ENCODE results near the gene PRKN. TPM values are rescaled to one million over a fixed set of nuclear protein-coding genes. Genes with fewer than 3 reads are reported as not detected.

The PRKN gene
- total RNA-seq, 1 donor from 2014 or later, result 2.6 TPM

- Histone ChIP-seq H3K4me3 (no peak overlapping the region), H3K27ac (no peak overlapping the region), H3K27me3 (no peaks in the 10 kb centered on the region), H3K36me3 (no peaks in the 10 kb centered on the region), H3K9me3 (no peaks in the 10 kb centered on the region), H3K4me1 (no peaks in the 10 kb centered on the region)
- no peak for DNase-seq (ENCODE audit: low spot score in 2 of 2)
- intact Hi-C loops (cut with DNase I), result no loop called here
- no peak for TF ChIP-seq CTCF (IDR thresholded peaks at IDR 0.05)
Measured at GRCh38 chr6:162100096-162100495, 627.5 kb downstream of the PRKN start.

DNA sequence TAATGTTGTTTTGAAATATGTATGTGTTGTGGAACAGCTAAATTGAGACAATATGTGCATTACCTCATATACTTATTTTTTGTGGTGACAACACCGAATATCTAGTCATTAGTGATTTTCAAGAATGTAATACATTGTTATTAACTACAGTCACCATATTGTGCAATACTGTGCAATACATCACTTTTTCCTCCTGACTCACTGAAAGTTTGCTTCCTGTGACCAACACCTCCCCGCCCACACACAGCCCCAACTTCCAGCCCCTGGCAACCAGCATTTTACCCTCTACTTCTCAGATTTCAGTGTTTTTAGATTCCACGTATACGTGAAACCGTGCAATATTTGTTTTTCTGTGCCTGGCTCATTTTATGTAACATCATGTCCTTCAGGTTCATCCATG lies 627.9 kb downstream of the PRKN start:
- no peaks in the 10 kb centered on the region for H3K9me3 ChIP-seq
- no peaks in the 10 kb centered on the region for H3K4me1 ChIP-seq
- H3K4me3 ChIP-seq, result no peak overlapping the region
- intact Hi-C loops (cut with DNase I), result no loop called here
- H3K36me3 ChIP-seq, result no peaks in the 10 kb centered on the region
- TF ChIP-seq CTCF (IDR thresholded peaks at IDR 0.05), result no peak
- DNase-seq (ENCODE audit: low spot score in 2 of 2), result no peak
- H3K27me3 ChIP-seq, result no peaks in the 10 kb centered on the region
- H3K27ac ChIP-seq, result no peak overlapping the region

DNA sequence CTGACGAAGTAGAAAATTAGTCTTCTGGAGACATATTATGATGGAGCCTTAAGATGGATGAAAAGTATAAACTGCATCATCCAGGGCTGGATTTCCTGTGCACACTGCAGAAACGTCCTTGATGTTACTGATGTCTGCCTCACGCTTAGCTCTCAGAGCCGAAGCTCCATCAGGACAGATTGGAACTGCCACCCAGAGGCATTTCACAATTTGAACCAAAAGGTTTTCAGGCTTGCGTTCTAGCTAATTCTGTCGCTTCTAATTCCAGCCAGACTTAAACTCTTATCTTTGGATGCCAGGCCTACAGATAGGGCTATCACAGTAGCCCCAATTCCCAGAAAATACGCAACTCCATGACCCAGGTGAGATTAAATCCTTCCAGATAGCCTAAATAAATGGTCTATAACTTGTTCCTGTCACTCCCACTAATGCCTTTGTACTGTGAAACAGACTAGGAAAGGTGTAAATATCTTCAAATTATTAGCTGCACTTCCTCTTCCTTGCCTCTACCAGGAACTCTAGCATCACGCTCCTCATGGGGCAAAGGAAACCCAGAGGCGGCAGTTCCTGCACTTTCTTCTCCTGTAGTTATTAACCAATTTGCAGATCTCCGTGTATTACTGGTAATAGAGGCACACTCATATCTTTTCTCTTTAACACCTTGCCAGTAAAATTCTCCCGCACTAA lies 634.6 kb downstream of the PRKN start:
- no peak for TF ChIP-seq CTCF (IDR thresholded peaks at IDR 0.05)
- no peak overlapping the region for H3K27ac ChIP-seq

DNA sequence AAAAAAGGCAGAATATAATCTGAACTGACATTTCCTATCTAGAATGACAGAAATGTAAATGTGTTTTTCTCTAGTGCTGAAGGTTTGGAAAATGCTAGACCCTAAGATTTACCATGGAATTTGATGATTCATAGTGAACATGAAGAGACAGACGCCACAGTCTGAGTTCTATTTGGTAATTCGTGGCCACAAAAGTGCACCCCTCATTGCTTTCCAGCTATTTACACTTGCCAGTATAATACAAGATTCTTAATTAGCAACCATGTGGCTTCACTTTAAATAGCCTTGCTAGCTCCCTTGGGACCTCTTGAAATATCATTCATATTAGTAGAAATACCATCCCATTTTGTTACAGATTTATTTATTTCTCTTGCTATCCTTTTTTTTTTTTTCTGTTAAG lies 636.8 kb downstream of the PRKN start:
- no peaks in the 10 kb centered on the region for H3K4me1 ChIP-seq
- no peak for DNase-seq (ENCODE audit: low spot score in 2 of 2)
- no peak overlapping the region for H3K4me3 ChIP-seq
- H3K27me3 ChIP-seq, result no peaks in the 10 kb centered on the region
- intact Hi-C loops (cut with DNase I), result no loop called here
- H3K9me3 ChIP-seq, result no peaks in the 10 kb centered on the region
- no peaks in the 10 kb centered on the region for H3K36me3 ChIP-seq
- no peak for TF ChIP-seq CTCF (IDR thresholded peaks at IDR 0.05)
- H3K27ac ChIP-seq, result no peak overlapping the region

More for the DNA sequence above, 634.6 kb downstream of the PRKN start:
- no peak overlapping the region for H3K4me3 ChIP-seq
- intact Hi-C loops (cut with DNase I), result no loop called here
- H3K4me1 ChIP-seq, result no peaks in the 10 kb centered on the region
- no peaks in the 10 kb centered on the region for H3K27me3 ChIP-seq
- H3K9me3 ChIP-seq, result no peaks in the 10 kb centered on the region
- DNase-seq (ENCODE audit: low spot score in 2 of 2), result no peak
- no peaks in the 10 kb centered on the region for H3K36me3 ChIP-seq

GRCh38 chr6:162088091-162088490 lies 639.5 kb downstream of the PRKN start:
- no peaks in the 10 kb centered on the region for H3K9me3 ChIP-seq
- H3K4me1 ChIP-seq, result no peaks in the 10 kb centered on the region
- no peak overlapping the region for H3K4me3 ChIP-seq
- H3K36me3 ChIP-seq, result no peaks in the 10 kb centered on the region
- TF ChIP-seq CTCF (IDR thresholded peaks at IDR 0.05), result no peak
- intact Hi-C loops (cut with DNase I), result no loop called here
- no peak for DNase-seq (ENCODE audit: low spot score in 2 of 2)
- no peak overlapping the region for H3K27ac ChIP-seq
- H3K27me3 ChIP-seq, result no peaks in the 10 kb centered on the region

- H3K4me3 ChIP-seq, result no peak overlapping the region
- no peak for DNase-seq (ENCODE audit: low spot score in 2 of 2)
- H3K27me3 ChIP-seq, result no peaks in the 10 kb centered on the region
- intact Hi-C loops (cut with DNase I), result no loop called here
- H3K9me3 ChIP-seq, result no peaks in the 10 kb centered on the region
- H3K4me1 ChIP-seq, result no peaks in the 10 kb centered on the region
- no peaks in the 10 kb centered on the region for H3K36me3 ChIP-seq
- no peak overlapping the region for H3K27ac ChIP-seq
- no peak for TF ChIP-seq CTCF (IDR thresholded peaks at IDR 0.05)
Measured at GRCh38 chr6:162085561-162085960, 642.0 kb downstream of the PRKN start.
